Left lung (tissue), 10 donors: ENCODE results near the gene ORAI3. TPM values are rescaled to one million over a fixed set of nuclear protein-coding genes. Genes with fewer than 3 reads are reported as not detected.

Experiments used
- ATAC-seq: fragments of 200-7000 bp; cut with Tn5 transposase; one replicate; pipeline ENCODE4 v1.9.1; 2020; ENCODE audit warnings: moderate library complexity
- DNase-seq, 4 donors: peaks; one replicate each; pipeline ENCODE4 v3.0.0-alpha.2; 2013 to 2020
- H3K27ac ChIP-seq, 2 donors: fragments of 200-600 bp; sonication (generic) in 1 of 2; one replicate each; pipeline versions ENCODE4 v1.5.0 to v1.8.0; 2020 to 2021
- H3K27me3 ChIP-seq, 2 donors: fragments of 200-600 bp; sonication (generic) in 1 of 2; one replicate each; pipeline versions ENCODE4 v1.5.0 to v1.8.0; 2020 to 2021
- H3K36me3 ChIP-seq, 2 donors: fragments of 200-600 bp; sonication (generic) in 1 of 2; one replicate each; pipeline versions ENCODE4 v1.5.0 to v1.8.0; 2020 to 2021
- H3K4me1 ChIP-seq, 2 donors: fragments of 200-600 bp; one replicate each; pipeline ENCODE4 v1.8.0; 2021
- H3K4me3 ChIP-seq, 2 donors: fragments of 200-600 bp; sonication (generic) in 1 of 2; one replicate each; pipeline versions ENCODE4 v1.5.0 to v1.8.0; 2020 to 2021; ENCODE audit warnings: mild to moderate bottlenecking in 1 of 2
- H3K9me3 ChIP-seq, 2 donors: fragments of 200-600 bp; sonication (generic) in 1 of 2; one replicate each; pipeline versions ENCODE4 v1.5.0 to v1.8.0; 2020 to 2021
- intact Hi-C, 2 donors: fragments of 100-400 bp; cut with DNase I; formaldehyde crosslinking; loops; one replicate each; pipeline versions ENCODE4 v1.11.2 to v1.14.2; 2022
- polyA plus RNA-seq, 6 donors: library from polyadenylated mRNA; unstranded; fragments of 120-200 nt; gene quantifications; one replicate each; pipeline ENCODE4 v1.2.1, GENCODE V29; 2013; ENCODE audit not compliant: insufficient read length in 6 of 6
- total RNA-seq, 2 donors: library from RNA; stranded (reverse); fragmentation: NEBNext Ultra II Directional; extraction: Animal tissue kit (Norgen Biotek cat#: 25700); gene quantifications; one replicate each; pipeline ENCODE4 v1.2.1, GENCODE V29; 2021
- TF ChIP-seq, protein P1 (sequence below), 2 donors: fragments of 200-600 bp; sonication (generic) in 1 of 2; IDR thresholded peaks; one replicate each; pipeline versions ENCODE4 v1.5.0 to v1.8.0; 2021; ENCODE audit warnings: antibody characterized with exemption in 2 of 2
- donor health status: DM: no; HTN: yes; CAD: no.
- donor health status: DM: no; HTN: no; CAD: no.

ORAI3 gene
- total and polyA plus RNA-seq, 8 donors = 16.9 to 23.2 (median 18.9) TPM

DNA sequence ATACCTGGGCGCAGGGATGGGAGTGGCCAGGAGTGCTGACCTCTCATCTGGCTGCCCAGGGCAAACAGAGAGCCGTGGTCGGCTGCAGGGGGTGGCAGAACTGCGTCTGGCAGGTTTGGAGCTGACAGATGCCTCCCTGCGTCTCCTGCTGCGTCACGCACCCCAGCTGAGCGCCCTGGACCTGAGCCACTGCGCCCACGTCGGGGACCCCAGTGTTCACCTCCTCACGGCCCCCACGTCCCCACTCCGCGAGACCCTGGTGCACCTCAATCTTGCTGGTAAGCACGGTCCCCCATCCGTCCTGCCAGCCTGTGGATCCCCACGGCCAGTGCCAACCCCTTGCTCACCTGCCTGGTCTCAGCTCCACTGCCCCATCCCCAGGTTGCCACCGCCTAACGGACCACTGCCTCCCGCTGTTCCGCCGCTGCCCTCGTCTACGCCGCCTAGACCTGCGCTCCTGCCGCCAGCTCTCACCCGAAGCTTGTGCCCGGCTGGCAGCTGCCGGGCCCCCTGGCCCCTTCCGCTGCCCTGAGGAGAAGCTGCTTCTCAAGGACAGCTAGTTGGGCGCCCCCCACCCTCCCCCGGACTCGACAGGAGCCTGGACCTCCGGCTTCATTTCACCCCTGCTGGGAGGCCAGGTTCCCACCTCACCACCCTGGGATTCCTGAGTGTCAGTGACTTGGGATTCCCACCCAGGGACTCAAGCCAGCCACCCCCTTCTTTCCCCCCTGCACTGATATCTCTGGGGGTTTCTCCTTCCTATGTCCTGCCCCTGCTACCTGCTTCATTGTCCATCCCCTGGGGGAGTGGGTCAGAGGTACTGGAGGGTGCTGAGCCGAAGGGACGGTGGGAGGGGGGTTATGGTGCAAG is 2.0 kb upstream of the ORAI3 start:
- H3K4me1 ChIP-seq = peaks cover 11 to 37% of the 10 kb centered on the region in 2 donors
- intact Hi-C loops = no loop called here
- TF ChIP-seq, protein P1, sequence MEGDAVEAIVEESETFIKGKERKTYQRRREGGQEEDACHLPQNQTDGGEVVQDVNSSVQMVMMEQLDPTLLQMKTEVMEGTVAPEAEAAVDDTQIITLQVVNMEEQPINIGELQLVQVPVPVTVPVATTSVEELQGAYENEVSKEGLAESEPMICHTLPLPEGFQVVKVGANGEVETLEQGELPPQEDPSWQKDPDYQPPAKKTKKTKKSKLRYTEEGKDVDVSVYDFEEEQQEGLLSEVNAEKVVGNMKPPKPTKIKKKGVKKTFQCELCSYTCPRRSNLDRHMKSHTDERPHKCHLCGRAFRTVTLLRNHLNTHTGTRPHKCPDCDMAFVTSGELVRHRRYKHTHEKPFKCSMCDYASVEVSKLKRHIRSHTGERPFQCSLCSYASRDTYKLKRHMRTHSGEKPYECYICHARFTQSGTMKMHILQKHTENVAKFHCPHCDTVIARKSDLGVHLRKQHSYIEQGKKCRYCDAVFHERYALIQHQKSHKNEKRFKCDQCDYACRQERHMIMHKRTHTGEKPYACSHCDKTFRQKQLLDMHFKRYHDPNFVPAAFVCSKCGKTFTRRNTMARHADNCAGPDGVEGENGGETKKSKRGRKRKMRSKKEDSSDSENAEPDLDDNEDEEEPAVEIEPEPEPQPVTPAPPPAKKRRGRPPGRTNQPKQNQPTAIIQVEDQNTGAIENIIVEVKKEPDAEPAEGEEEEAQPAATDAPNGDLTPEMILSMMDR (IDR thresholded peaks at IDR 0.05) = no peak
- H3K27ac ChIP-seq = peak overlapping the region in 1 of 2 donors; percentile 28
- no peak overlapping the region for H3K4me3 ChIP-seq
- DNase-seq (no peak), ATAC-seq (no peak)
- H3K27me3 ChIP-seq = no peaks in the 10 kb centered on the region
- H3K36me3 ChIP-seq = peaks cover 0 to 29% of the 10 kb centered on the region in 2 donors
- no peaks in the 10 kb centered on the region for H3K9me3 ChIP-seq

DNA sequence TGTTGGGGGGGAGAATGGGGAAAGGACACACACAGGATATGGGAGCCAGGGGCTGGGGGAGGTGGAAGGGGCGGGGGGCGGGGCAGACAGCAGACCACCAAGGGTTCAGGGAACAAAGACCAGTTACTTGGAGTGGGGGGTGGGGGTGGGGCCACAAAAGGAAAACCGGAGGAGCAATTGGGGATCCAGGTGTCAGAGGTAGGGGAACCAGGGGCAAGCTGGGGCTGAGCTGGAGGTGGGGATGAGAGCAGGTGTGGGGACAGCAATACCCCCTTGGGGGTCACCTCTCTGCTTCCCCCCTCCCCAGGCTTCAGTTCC is 1.4 kb upstream of the ORAI3 start:
- Histone ChIP-seq H3K27ac (peak overlapping the region; percentile 65 to 97), H3K9me3 (no peaks in the 10 kb centered on the region), H3K36me3 (peaks cover 0 to 29% of the 10 kb centered on the region in 2 donors), H3K4me1 (peaks cover 7 to 35% of the 10 kb centered on the region in 2 donors), H3K27me3 (no peaks in the 10 kb centered on the region), H3K4me3 (no peak overlapping the region)
- no peak for ATAC-seq
- no peak for DNase-seq
- TF ChIP-seq, protein P1 (IDR thresholded peaks at IDR 0.05) = no peak
- intact Hi-C loops = no loop called here

DNA sequence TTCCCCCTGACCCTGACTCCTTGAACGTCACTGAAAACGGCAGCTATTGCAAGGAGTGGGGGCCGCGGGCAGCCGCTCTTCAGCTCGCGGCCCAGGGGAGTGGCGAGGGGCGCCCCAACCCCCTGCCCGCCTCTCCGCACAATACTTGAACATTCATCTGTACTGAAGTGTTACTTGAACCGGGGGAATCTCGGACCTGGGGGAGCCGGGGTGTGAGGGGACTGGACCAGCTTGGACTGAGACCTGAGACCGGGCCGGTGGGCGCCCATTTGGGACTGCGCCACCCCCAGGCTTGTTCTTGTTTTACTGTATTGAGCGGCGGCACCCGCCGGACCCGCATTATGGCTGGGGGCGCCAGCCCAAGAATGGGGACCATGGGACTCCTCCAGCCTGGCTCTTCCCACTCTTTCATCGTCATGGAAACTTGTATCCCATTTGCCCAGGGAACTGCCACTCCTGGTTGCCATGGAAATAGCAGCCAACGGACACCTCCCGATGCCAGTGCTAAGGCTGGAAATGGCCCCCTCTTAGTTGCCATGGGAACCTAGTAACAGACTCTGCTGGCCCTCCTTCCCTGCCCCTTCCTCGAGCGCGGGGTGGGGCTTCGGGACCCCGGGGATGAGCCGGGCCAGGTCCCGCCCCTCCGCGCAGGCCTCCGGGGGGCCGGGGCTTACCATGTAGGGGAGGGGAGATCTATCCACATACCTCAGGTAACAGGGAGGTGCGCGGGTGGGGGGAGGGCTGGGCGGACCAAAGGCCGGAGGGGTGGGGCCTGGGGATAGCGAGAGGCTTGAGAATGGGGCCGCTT is 805 bp upstream of the ORAI3 start:
- TF ChIP-seq, protein P1 (IDR thresholded peaks at IDR 0.05) = no peak
- Histone ChIP-seq H3K4me3 (peak overlapping the region; percentile 86 to 93), H3K4me1 (peaks cover 7 to 37% of the 10 kb centered on the region in 2 donors), H3K27ac (peak overlapping the region; percentile 89 to 97), H3K9me3 (no peaks in the 10 kb centered on the region), H3K27me3 (no peaks in the 10 kb centered on the region), H3K36me3 (peaks cover 0 to 29% of the 10 kb centered on the region in 2 donors)
- DNase-seq = peak; percentile 89 to 99 (median 94)
- peak; percentile 69 for ATAC-seq
- intact Hi-C loops = no loop called here

- H3K27ac ChIP-seq = peak overlapping the region; percentile 89 to 97
- no peaks in the 10 kb centered on the region for H3K27me3 ChIP-seq
- no peaks in the 10 kb centered on the region for H3K9me3 ChIP-seq
- H3K36me3 ChIP-seq = peaks cover 0 to 22% of the 10 kb centered on the region in 2 donors
- intact Hi-C loops = no loop called here
- peak in 3 of 4 donors; percentile 58 to 87 (median 86) for DNase-seq
- peak overlapping the region; percentile 86 to 93 for H3K4me3 ChIP-seq
- peak; percentile 47 for ATAC-seq
- TF ChIP-seq, protein P1 (IDR thresholded peaks at IDR 0.05) = no peak
- H3K4me1 ChIP-seq = peaks cover 7 to 43% of the 10 kb centered on the region in 2 donors
These were observed 1.0 kb downstream of the ORAI3 start for GRCh38 chr16:30949650-30950515.
